CD4-positive, alpha-beta T cell treated with Interleukin-15 for 1 hour (primary cell): ENCODE measurements around the gene COG7.
"Not testable (repeated sequence)": the region's sequence is repeated elsewhere in the genome, so short reads cannot be mapped to it uniquely, and the experiment has no call there.

Source experiments
- DNase-seq: peaks from one replicate; pipeline ENCODE4 v3.0.0-alpha.2; 2020

Gene COG7

GRCh38 chr16:23408242-23408822 lies 44.7 kb downstream of the COG7 start:
- DNase-seq = no peak

GRCh38 chr16:23407436-23408127 lies 45.4 kb downstream of the COG7 start:
- DNase-seq = no peak

- DNase-seq = no peak
Observed at GRCh38 chr16:23406546-23407240, 46.3 kb downstream of the COG7 start.

- no peak for DNase-seq
Observed at GRCh38 chr16:23406024-23406423, 47.0 kb downstream of the COG7 start.

DNA sequence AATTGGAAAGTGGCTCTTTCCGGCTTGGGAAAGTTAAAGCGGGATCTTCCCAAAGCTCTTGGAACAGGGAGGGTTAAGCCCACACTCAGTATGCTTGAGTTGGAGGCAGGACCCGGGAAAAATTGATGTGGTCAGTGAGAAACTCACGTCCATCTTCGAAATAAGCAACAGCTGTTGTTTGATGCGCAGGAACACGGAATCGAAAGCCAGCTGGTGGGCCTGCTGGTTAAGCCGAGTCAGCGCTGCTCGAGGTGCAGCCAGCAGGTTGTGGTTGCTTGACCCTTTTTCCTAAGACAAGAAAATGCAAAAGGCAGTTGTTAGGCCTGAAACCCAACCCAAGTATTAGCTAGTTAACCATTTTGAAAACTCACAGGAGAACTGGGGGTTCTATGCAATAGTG lies 49.4 kb downstream of the COG7 start:
- no peak for DNase-seq

DNA sequence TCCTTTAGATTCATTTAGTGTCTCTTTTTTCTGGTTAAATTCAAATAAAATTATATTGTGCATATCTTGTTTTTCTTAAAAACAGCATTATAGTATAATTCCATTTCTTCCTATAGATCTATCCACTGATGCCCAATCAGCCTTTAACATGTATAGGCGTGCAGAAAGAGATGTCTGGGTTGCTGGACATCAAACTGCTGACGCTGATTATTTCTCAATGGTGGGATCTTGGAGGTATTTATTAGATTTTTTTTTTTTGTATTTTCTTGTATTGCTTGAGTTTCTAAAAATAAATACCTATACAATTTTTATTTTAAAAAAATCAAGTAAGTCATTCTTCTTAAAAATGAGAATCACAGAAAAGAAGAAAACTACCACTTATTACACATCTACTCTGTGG lies 50.9 kb downstream of the COG7 start:
- no peak for DNase-seq

DNA sequence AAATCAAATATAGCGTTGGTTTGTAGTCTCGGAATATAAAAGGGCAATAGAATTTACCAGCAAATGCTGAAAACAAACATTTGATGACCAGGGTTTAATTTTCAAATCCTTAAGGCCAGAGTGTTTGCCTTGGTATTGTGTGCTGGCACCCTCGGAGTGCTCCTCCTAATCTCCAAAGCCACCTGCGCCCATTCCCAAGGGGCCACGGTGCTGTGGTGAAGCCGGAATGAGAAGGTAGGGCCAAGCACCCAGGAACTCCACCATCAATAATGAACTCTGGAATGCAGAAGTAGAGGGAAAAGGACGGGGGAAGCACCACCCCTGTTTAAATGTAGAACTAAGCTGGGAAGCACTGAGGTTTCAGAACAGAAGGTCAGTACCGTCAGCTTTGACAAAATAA lies 51.9 kb downstream of the COG7 start:
- no peak for DNase-seq

GRCh38 chr16:23400447-23400846 lies 52.5 kb downstream of the COG7 start:
- DNase-seq = not testable (repeated sequence)

- DNase-seq = no peak
Observed at GRCh38 chr16:23398987-23399805, 53.8 kb downstream of the COG7 start.

DNA sequence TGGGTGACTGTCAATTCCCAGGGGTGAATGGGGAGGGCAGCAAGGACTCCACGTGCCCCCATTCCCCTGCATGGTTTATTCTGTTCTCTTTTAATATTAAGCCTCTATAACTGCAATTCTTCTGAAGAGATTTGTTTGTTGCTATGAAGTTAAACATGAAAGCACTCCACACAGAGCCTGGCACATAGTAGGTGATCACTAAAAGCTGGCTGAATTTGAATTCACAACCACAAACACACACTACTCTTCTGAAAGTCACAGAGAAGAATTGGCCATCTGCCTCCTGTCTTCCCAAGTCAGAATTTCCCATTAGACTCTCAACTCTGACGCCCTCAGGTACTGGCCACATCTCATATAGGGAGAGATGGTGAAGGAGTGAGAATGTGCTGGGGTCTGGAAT lies 55.5 kb downstream of the COG7 start:
- DNase-seq = no peak

- DNase-seq = no peak
Observed at GRCh38 chr16:23395732-23396131, 57.3 kb downstream of the COG7 start.

DNA sequence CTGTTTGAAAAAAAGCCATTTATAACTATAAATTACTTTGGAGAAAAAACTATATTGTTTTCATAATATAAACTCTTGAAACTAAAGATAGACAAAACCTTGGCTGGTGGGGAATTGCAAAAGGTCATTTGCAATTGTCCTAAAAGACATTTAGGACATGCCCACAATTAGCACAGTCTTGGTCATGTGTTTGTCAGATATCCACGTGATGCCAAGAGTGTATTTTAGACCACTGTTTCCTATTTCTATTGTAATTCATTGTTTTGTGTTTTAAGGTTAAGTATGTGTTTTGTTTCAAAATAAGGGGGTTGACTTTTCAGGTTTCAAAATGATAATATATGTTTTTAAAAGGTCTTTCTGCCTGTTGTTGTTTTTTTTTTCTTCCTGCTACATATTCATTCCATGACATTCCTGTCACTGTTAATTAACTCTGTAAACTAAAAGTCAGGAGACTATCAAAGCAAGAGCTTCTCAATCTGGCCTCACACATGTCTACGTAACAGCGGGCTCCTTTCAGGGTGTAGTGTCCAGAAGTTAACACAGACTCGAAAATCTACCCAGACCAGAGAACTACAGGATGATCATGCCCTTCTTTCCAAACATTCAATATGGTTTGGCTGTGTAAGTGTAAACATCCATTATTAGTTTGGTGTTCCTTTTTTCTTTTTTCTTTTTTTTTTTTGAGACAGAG lies 58.7 kb downstream of the COG7 start:
- DNase-seq = no peak

DNA sequence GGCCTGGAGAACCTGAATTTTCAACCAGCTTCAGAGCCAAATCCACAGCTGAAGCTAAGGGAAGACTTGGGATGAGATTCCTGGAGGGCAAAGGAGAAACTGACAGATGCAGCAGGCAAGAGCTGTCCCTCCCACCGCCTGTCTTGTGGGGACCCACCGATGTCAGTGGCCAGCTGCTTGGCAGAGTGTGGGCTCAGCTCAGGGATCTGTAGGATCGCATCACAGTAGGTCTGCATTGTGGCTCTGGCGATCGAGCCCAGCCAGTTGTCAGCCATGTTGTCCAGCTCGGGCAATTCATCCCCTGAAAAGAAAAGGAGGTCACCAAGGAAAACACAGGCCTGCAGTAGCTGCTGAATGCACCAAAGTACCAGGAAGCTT lies 60.8 kb downstream of the COG7 start:
- no peak for DNase-seq

GRCh38 chr16:23391381-23392222 lies 61.4 kb downstream of the COG7 start:
- no peak for DNase-seq

DNA sequence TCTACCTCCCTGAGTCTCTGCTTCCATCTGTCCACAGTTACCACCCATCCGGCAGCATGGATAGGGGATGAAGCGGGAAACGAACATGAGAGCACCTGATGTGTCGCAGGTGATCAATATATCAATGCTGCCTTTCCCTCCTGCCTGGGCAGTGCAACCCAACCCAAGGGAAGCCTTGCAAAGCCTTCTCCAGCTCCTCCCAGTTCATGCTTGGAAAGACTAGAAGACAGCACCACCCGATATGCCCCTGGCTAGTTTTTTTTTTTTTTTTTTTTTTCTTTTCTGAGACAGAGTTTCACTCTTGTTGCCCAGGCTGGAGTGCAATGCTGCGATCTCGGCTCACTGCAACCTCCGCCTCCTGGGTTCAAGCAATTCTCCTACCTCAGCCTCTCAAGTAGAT lies 63.1 kb downstream of the COG7 start:
- DNase-seq = not testable (repeated sequence)

DNA sequence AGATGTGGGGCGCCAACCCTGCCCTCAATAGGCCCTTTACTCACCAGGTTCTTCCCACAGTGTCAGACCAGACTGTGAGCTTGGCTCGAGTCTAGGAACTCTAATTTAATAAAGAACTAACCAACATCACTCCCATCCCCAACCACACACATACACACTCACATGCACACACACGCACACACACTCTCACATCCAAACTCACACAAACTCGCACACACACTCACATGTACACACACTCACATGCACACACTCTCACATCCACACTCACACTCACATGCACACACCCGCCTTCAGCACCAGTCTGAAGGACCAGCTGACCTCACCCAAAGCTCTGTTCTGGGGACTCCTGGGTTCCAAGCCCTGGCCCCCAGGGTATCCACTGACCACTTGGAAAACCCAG lies 63.8 kb downstream of the COG7 start:
- no peak for DNase-seq

DNA sequence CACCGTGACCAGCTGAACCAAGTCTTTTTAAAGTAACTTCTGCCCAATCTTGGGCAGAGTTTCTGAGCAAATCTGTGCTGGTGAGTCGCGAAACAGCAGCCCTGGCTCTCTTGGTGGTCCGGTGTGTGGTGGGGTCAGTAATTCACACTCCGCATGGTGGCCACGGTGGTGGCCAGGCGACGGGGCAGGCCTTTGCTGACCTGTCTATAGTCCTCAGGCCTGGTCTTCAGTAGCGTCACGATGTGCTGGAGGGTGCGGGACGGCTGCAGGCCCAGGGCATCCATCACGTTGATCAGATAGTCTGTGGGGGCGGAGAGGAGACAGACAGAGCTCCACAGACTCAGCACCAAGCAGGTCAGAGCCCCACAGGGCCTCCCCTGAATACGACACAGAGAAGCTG lies 64.2 kb downstream of the COG7 start:
- DNase-seq = no peak

DNA sequence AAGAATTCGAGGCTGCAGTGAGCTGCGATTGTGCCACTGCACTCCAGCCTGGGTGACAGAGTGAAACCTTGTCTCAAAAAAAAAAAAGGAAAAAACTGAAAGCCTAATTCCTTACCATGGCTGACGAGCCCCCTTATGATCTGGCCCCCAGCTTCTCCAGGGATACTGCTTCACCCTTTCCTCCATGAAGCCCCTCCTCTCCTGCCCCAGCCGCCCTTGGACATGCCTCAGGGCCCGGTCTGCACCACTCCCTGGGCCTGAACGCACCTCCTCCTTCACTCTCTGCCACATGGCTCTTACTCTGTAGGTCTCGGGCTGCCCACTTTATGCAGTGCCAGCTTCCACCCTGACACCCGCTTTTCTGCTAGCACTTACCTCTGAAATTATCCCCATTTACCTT lies 65.3 kb downstream of the COG7 start:
- DNase-seq = no peak

- DNase-seq = no peak
Observed at GRCh38 chr16:23385441-23385840, 67.5 kb downstream of the COG7 start.

GRCh38 chr16:23384878-23385277 lies 68.1 kb downstream of the COG7 start:
- no peak for DNase-seq

GRCh38 chr16:23383881-23384280 lies 69.1 kb downstream of the COG7 start:
- DNase-seq = no peak

GRCh38 chr16:23382279-23382678 lies 70.7 kb downstream of the COG7 start:
- DNase-seq = no peak
